A673 (cell line): Measurements from ENCODE around the gene KIAA1586. TPM values are rescaled to one million over a fixed set of nuclear protein-coding genes. Genes with fewer than 3 reads are reported as not detected.

ENCODE experiments used
- BruUV-seq: library from RNA; stranded (reverse); fragments of 400-500 nt; replicated peaks from 2 replicates; lab custom pipeline; 2021; lab: Mats Ljungman, UMichigan
- CTCF ChIA-PET: fragments of 300-600 bp; sonication (Branson Sonifier 250); formaldehyde crosslinking; loops from one replicate; lab custom pipeline; 2022; ENCODE audit warnings: antibody characterized with exemption; lab: Charles Lee
- POLR2A ChIA-PET: fragments of 300-600 bp; sonication (Branson Sonifier 250); formaldehyde crosslinking; loops from one replicate; lab custom pipeline; 2022; ENCODE audit warnings: antibody characterized with exemption; ENCODE audit not compliant: low non-redundant PET; lab: Charles Lee
- DNase-seq: peaks from one replicate; pipeline ENCODE4 v3.0.0-alpha.2; 2015; ENCODE audit warnings: low spot score
- H3K27ac ChIP-seq: fragments of 200-600 bp; sonication (generic); 2 replicates; pipeline ENCODE4 v1.5.1; 2016; ENCODE audit warnings: mixed run types, low read depth, mild to moderate bottlenecking, mixed read lengths, antibody characterized with exemption, low read length; ENCODE audit not compliant: poor library complexity, severe bottlenecking
- H3K27me3 ChIP-seq: fragments of 200-600 bp; sonication (generic); replicated peaks from 2 replicates; pipeline ENCODE4 v1.6.1; 2017; ENCODE audit warnings: mixed run types, low read depth, mild to moderate bottlenecking, mixed read lengths, antibody characterized with exemption, low read length; ENCODE audit not compliant: insufficient read depth, poor library complexity
- H3K36me3 ChIP-seq: fragments of 200-600 bp; sonication (generic); 2 replicates; pipeline ENCODE4 v1.6.1; 2016; ENCODE audit warnings: mixed run types, mild to moderate bottlenecking, mixed read lengths, antibody characterized with exemption, low read length; ENCODE audit not compliant: insufficient read depth, poor library complexity, severe bottlenecking
- H3K4me1 ChIP-seq: fragments of 200-600 bp; sonication (generic); 2 replicates; pipeline ENCODE4 v1.6.1; 2017; ENCODE audit warnings: mixed run types, mild to moderate bottlenecking, mixed read lengths, antibody characterized with exemption, low read length; ENCODE audit not compliant: insufficient read depth, poor library complexity, severe bottlenecking
- H3K4me3 ChIP-seq: fragments of 200-600 bp; sonication (generic); 2 replicates; pipeline ENCODE4 v1.5.1; 2016; ENCODE audit warnings: low read depth, mixed run types, mild to moderate bottlenecking, mixed read lengths, low read length; ENCODE audit not compliant: poor library complexity, severe bottlenecking
- H3K9me3 ChIP-seq: fragments of 200-600 bp; sonication (generic); 2 replicates; pipeline ENCODE4 v1.6.1; 2016; ENCODE audit warnings: mixed run types, low read depth, mild to moderate bottlenecking, mixed read lengths, antibody characterized with exemption, low read length; ENCODE audit not compliant: poor library complexity, severe bottlenecking
- CTCF ChIP-seq: fragments of 300-800, 200-600 bp; sonication (generic); conservative IDR thresholded peaks from 2 replicates; pipeline ENCODE4 v1.5.1; 2017; ENCODE audit warnings: low read depth, mild to moderate bottlenecking, antibody characterized with exemption, low read length, moderate library complexity, mixed read lengths
- EZH2 ChIP-seq: fragments of 200-600 bp; sonication (generic); IDR thresholded peaks from 2 replicates; pipeline ENCODE4 v1.6.1; 2017; ENCODE audit warnings: borderline replicate concordance, low read depth, mild to moderate bottlenecking, mixed read lengths, antibody characterized with exemption, low read length; ENCODE audit not compliant: poor library complexity, severe bottlenecking
- intact Hi-C: fragments of 100-400 bp; cut with micrococcal nuclease; formaldehyde crosslinking; loops from one replicate; pipeline ENCODE4 v1.10.0; 2022; ENCODE audit not compliant: unreplicated experiment
- total RNA-seq: library from RNA; stranded (reverse); gene quantifications from 2 replicates; pipeline ENCODE4 v1.2.3, GENCODE V29; 2021

The KIAA1586 gene
- total RNA-seq, 1 experiment from 2014 or later = 31.4 TPM

GRCh38 chr6:57024775-57025174, 21.7 kb upstream of the KIAA1586 start:
- no peak overlapping the region for H3K27ac ChIP-seq
- DNase-seq = no peak
- no peaks in the 10 kb centered on the region for H3K27me3 ChIP-seq
- H3K9me3 ChIP-seq = peaks cover 6% of the 10 kb centered on the region
- TF ChIP-seq CTCF = no peak
- no peak for TF ChIP-seq EZH2
- POLR2A ChIA-PET = no interaction called here
- H3K36me3 ChIP-seq = no peaks in the 10 kb centered on the region
- BruUV-seq = no TSS peak
- CTCF ChIA-PET = no interaction called here
- intact Hi-C loops = loop anchor here (10.0 kb wide), 1 partner anchor 310 kb away; no protein-coding TSS in a partner anchor
- no peak overlapping the region for H3K4me3 ChIP-seq
- H3K4me1 ChIP-seq = no peaks in the 10 kb centered on the region

- no peak for DNase-seq
- Histone ChIP-seq H3K27ac (no peak overlapping the region), H3K4me3 (no peak overlapping the region), H3K4me1 (no peaks in the 10 kb centered on the region), H3K9me3 (peaks cover 6% of the 10 kb centered on the region), H3K36me3 (no peaks in the 10 kb centered on the region), H3K27me3 (no peaks in the 10 kb centered on the region)
- BruUV-seq = no TSS peak
- TF ChIP-seq EZH2 = no peak
- TF ChIP-seq CTCF = no peak
- ChIA-PET POLR2A (no interaction called here), CTCF (interaction anchor here (0.6 kb wide), 1 partner anchor 38 kb away, joined by 3 read pairs; no protein-coding TSS in a partner anchor)
- intact Hi-C loops = loop anchor here (10.0 kb wide), 1 partner anchor 311 kb away; no protein-coding TSS in a partner anchor
These were observed 20.5 kb upstream of the KIAA1586 start for GRCh38 chr6:57026001-57026400.

- no peak for DNase-seq
- Histone ChIP-seq H3K27me3 (no peaks in the 10 kb centered on the region), H3K4me3 (no peak overlapping the region), H3K4me1 (peaks cover 5% of the 10 kb centered on the region), H3K27ac (no peak overlapping the region), H3K9me3 (peaks cover 6% of the 10 kb centered on the region), H3K36me3 (no peaks in the 10 kb centered on the region)
- ChIA-PET CTCF (no interaction called here), POLR2A (no interaction called here)
- TF ChIP-seq CTCF (no peak), EZH2 (no peak)
- intact Hi-C loops = loop anchor here (10.0 kb wide), 1 partner anchor 312 kb away; no protein-coding TSS in a partner anchor
- no TSS peak for BruUV-seq
These were observed 19.2 kb upstream of the KIAA1586 start for GRCh38 chr6:57027301-57027700.
